OCI-LY7 (cell line): Measurements from ENCODE around the gene CTSA. TPM values are rescaled to one million over a fixed set of nuclear protein-coding genes. Genes with fewer than 3 reads are reported as not detected.

Source experiments
- BruUV-seq: library from RNA; stranded (reverse); fragments of 400-500 nt; replicated peaks from 2 replicates; lab custom pipeline; 2021; lab: Mats Ljungman, UMichigan
- CTCF ChIA-PET: fragments of 300-600 bp; sonication (Branson Sonifier 250); formaldehyde crosslinking; loops from one replicate; lab custom pipeline; 2022; ENCODE audit warnings: antibody characterized with exemption; ENCODE audit not compliant: unreplicated experiment; lab: Charles Lee
- POLR2A ChIA-PET: fragments of 300-600 bp; sonication (Branson Sonifier 250); formaldehyde crosslinking; loops from one replicate; lab custom pipeline; 2022; ENCODE audit warnings: antibody characterized with exemption; lab: Charles Lee
- DNase-seq: peaks from one replicate; pipeline ENCODE4 v3.0.0-alpha.2; 2015; ENCODE audit warnings: low spot score
- H2AFZ ChIP-seq: fragments of 200-600 bp; sonication (generic), shearing (Covaris generic); 2 replicates; pipeline ENCODE4 v1.6.1; 2014; ENCODE audit warnings: mild to moderate bottlenecking, antibody characterized with exemption, low read length, moderate library complexity
- H3K27ac ChIP-seq: fragments of 200-600 bp; sonication (generic); 2 replicates; pipeline ENCODE4 v1.5.1; 2014; ENCODE audit warnings: mixed run types, low read depth, mild to moderate bottlenecking, moderate library complexity, low read length, inconsistent platforms; ENCODE audit not compliant: poor library complexity, severe bottlenecking
- H3K36me3 ChIP-seq: fragments of 200-600 bp; sonication (generic); 2 replicates; pipeline ENCODE4 v1.6.1; 2014; ENCODE audit warnings: mild to moderate bottlenecking, antibody characterized with exemption, low read length, moderate library complexity, mixed read lengths; ENCODE audit not compliant: insufficient read depth
- H3K4me1 ChIP-seq: fragments of 200-600 bp; sonication (generic); 2 replicates; pipeline ENCODE4 v1.5.1; 2014; ENCODE audit warnings: mild to moderate bottlenecking, low read length; ENCODE audit not compliant: insufficient read depth, poor library complexity, severe bottlenecking
- H3K4me2 ChIP-seq: fragments of 200-600 bp; sonication (generic); 2 replicates; pipeline ENCODE4 v1.6.1; 2014; ENCODE audit warnings: mild to moderate bottlenecking, low read length
- H3K4me3 ChIP-seq: fragments of 200-600 bp; sonication (generic); 2 replicates; pipeline ENCODE4 v1.5.1; 2014; ENCODE audit warnings: mild to moderate bottlenecking, low read depth, low read length; ENCODE audit not compliant: poor library complexity, severe bottlenecking
- H3K79me2 ChIP-seq: fragments of 200-600 bp; sonication (generic); 2 replicates; pipeline ENCODE4 v1.6.1; 2016; ENCODE audit warnings: low read depth, mild to moderate bottlenecking, low read length, moderate library complexity, mixed read lengths; ENCODE audit not compliant: insufficient read depth
- H3K9me2 ChIP-seq: fragments of 200-600 bp; sonication (generic); 2 replicates; pipeline ENCODE4 v1.6.1; 2016; ENCODE audit warnings: mild to moderate bottlenecking, low read length, mixed read lengths; ENCODE audit not compliant: insufficient read depth
- H3K9me3 ChIP-seq: fragments of 200-600 bp; sonication (generic); 2 replicates; pipeline ENCODE4 v1.6.1; 2014; ENCODE audit warnings: mild to moderate bottlenecking, mixed run types, low read length, mixed read lengths
- H4K20me1 ChIP-seq: fragments of 200-600 bp; sonication (generic); 2 replicates; pipeline ENCODE4 v1.6.1; 2014; ENCODE audit warnings: mild to moderate bottlenecking, antibody characterized with exemption, low read length, moderate library complexity, mixed read lengths; ENCODE audit not compliant: insufficient read depth
- EZH2phosphoT487 ChIP-seq: fragments of 200-600 bp; sonication (generic); IDR thresholded peaks from 2 replicates; pipeline ENCODE4 v1.6.1; 2018; ENCODE audit warnings: low read depth, borderline replicate concordance, mild to moderate bottlenecking, mixed run types, antibody characterized with exemption, low read length, moderate library complexity, mixed read lengths
- intact Hi-C: fragments of 100-400 bp; cut with micrococcal nuclease; formaldehyde crosslinking; loops from one replicate; pipeline ENCODE4 v1.10.0; 2022; ENCODE audit not compliant: unreplicated experiment
- total RNA-seq, 2 experiments: library from RNA; depleted of rRNA in 1 of 2; stranded (reverse); fragments of >200 nt in 1 of 2; shearing (Covaris generic) in 1 of 2; gene quantifications; 2 replicates each; pipeline ENCODE4 v1.2.3, GENCODE V29; 2014 to 2022
- TF ChIP-seq, protein P1 (sequence below): fragments of 200-600 bp; sonication (generic); conservative IDR thresholded peaks from 2 replicates; pipeline ENCODE4 v1.5.1; 2014; ENCODE audit warnings: mild to moderate bottlenecking, antibody characterized with exemption, low read length, moderate library complexity, mixed read lengths

CTSA gene
- total RNA-seq, 2 experiments from 2014 or later = 27.1 to 36.4 TPM

GRCh38 chr20:45897289-45897688 is 6.2 kb downstream of the CTSA start:
- no peaks in the 10 kb centered on the region for H3K9me2 ChIP-seq

GRCh38 chr20:45897692-45898091 is 6.6 kb downstream of the CTSA start:
- no peak overlapping the region for H3K27ac ChIP-seq
- no peaks in the 10 kb centered on the region for H4K20me1 ChIP-seq
- H3K4me1 ChIP-seq = peaks cover 5% of the 10 kb centered on the region
- intact Hi-C loops = no loop called here
- BruUV-seq = no TSS peak
- no peaks in the 10 kb centered on the region for H3K79me2 ChIP-seq
- H3K4me2 ChIP-seq = no peak overlapping the region
- no peak overlapping the region for H3K4me3 ChIP-seq
- H3K9me3 ChIP-seq = no peaks in the 10 kb centered on the region
- POLR2A ChIA-PET = no interaction called here
- CTCF ChIA-PET = no interaction called here
- no peak for TF ChIP-seq EZH2phosphoT487
- TF ChIP-seq, protein P1, sequence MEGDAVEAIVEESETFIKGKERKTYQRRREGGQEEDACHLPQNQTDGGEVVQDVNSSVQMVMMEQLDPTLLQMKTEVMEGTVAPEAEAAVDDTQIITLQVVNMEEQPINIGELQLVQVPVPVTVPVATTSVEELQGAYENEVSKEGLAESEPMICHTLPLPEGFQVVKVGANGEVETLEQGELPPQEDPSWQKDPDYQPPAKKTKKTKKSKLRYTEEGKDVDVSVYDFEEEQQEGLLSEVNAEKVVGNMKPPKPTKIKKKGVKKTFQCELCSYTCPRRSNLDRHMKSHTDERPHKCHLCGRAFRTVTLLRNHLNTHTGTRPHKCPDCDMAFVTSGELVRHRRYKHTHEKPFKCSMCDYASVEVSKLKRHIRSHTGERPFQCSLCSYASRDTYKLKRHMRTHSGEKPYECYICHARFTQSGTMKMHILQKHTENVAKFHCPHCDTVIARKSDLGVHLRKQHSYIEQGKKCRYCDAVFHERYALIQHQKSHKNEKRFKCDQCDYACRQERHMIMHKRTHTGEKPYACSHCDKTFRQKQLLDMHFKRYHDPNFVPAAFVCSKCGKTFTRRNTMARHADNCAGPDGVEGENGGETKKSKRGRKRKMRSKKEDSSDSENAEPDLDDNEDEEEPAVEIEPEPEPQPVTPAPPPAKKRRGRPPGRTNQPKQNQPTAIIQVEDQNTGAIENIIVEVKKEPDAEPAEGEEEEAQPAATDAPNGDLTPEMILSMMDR = no peak
- H3K9me2 ChIP-seq = no peaks in the 10 kb centered on the region
- H3K36me3 ChIP-seq = peaks cover 4% of the 10 kb centered on the region
- no peak overlapping the region for H2AFZ ChIP-seq
- no peak for DNase-seq

More at GRCh38 chr20:45897289-45897688, 6.2 kb downstream of the CTSA start:
- H3K4me2 ChIP-seq = no peak overlapping the region
- CTCF ChIA-PET = no interaction called here
- no peak for DNase-seq
- H4K20me1 ChIP-seq = no peaks in the 10 kb centered on the region
- POLR2A ChIA-PET = interaction anchor here (0.7 kb wide), 1 partner anchor 48 kb away, joined by 5 read pairs; no protein-coding TSS in a partner anchor
- peaks cover 4% of the 10 kb centered on the region for H3K36me3 ChIP-seq
- H3K9me3 ChIP-seq = no peaks in the 10 kb centered on the region
- no peak for TF ChIP-seq EZH2phosphoT487
- TF ChIP-seq, protein P1 = no peak
- H3K79me2 ChIP-seq = no peaks in the 10 kb centered on the region
- no peak overlapping the region for H3K27ac ChIP-seq
- peaks cover 2% of the 10 kb centered on the region for H3K4me1 ChIP-seq
- intact Hi-C loops = no loop called here
- BruUV-seq = no TSS peak
- no peak overlapping the region for H3K4me3 ChIP-seq
- H2AFZ ChIP-seq = no peak overlapping the region

GRCh38 chr20:45898285-45898684 is 7.2 kb downstream of the CTSA start:
- H3K79me2 ChIP-seq = no peaks in the 10 kb centered on the region
- H2AFZ ChIP-seq = no peak overlapping the region
- H3K36me3 ChIP-seq = peaks cover 4% of the 10 kb centered on the region
- H3K4me2 ChIP-seq = no peak overlapping the region
- H3K9me3 ChIP-seq = no peaks in the 10 kb centered on the region
- TF ChIP-seq EZH2phosphoT487 = no peak
- TF ChIP-seq, protein P1 = no peak
- ChIA-PET CTCF (no interaction called here), POLR2A (no interaction called here)
- DNase-seq = no peak
- no peaks in the 10 kb centered on the region for H4K20me1 ChIP-seq
- intact Hi-C loops = no loop called here
- BruUV-seq = no TSS peak
- no peak overlapping the region for H3K4me3 ChIP-seq
- no peaks in the 10 kb centered on the region for H3K9me2 ChIP-seq
- H3K4me1 ChIP-seq = peaks cover 7% of the 10 kb centered on the region
- H3K27ac ChIP-seq = no peak overlapping the region
